Ammon's horn (tissue), 1 donor: Measurements from ENCODE around the gene CGB8.
A peak's percentile ranks its signal among the peaks of the same experiment; 100 is the strongest.
"Not testable (repeated sequence)": the region's sequence is repeated elsewhere in the genome, so short reads cannot be mapped to it uniquely, and the experiment has no call there.

ENCODE experiments used
- DNase-seq: peaks from one replicate; pipeline ENCODE4 v3.0.0-alpha.2; 2016; ENCODE audit warnings: low spot score

The CGB8 gene

GRCh38 chr19:49064768-49065611 lies 16.1 kb upstream of the CGB8 start, which contains the start of gene NTF4:
NTF4 (minus strand) TSS chr19:49064818; CDS start chr19:49061997, 2,821 bp downstream.
- DNase-seq: no peak

DNA sequence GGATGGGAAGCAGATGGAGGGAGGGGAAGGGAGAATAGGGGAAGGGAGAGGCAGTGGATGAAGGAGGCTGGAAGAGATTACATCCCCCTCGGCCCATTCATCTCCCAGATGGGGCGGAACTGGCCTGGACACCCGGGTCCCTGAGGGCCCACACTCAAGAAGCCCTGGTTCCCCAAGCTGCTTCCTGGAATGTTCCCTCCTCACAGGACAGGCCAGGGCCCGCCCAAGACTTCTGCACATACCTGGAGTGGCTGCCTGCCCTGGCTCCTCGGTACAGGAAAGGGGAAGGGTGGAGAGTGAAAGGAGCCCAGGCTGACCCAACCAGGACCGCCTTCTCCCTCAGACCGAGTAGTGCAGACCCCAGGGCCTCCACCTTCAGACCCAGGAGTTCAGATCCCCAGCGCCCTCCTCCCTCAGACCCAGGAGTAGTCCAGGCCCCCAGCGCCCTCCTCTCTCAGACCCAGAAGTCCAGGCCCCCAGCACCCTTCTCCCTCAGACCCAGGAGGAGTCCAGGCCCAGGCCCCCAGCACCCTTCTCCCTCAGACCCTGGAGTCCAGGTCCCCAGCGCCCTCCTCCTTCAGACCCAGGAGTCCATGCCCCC lies 15.2 kb upstream of the CGB8 start:
- DNase-seq: no peak

- DNase-seq: no peak
These were observed 12.5 kb upstream of the CGB8 start for GRCh38 chr19:49061445-49061844.

GRCh38 chr19:49061000-49061399 lies 12.1 kb upstream of the CGB8 start:
- no peak for DNase-seq

- DNase-seq: no peak
These were observed 10.1 kb upstream of the CGB8 start for GRCh38 chr19:49059053-49059452.

DNA sequence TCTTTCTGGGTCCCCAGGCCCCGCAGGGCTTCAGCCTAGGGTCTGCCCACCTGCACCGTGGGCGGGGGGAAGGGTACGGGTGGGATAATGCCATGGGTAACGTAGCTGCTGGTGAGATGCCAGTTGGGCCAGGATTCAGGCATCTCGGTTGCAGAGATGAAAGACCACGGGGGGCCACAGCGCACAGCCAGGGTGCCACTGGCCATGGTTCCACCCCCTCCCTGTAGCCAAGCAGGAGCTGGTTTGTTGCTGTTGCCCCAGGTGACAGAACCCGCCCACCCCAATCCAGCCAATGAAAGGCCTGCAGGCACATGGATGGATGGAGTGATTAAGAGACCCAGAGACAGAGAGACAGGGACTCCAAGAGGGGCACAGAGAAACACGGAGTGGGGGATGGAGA lies 9.7 kb upstream of the CGB8 start:
- DNase-seq: no peak

DNA sequence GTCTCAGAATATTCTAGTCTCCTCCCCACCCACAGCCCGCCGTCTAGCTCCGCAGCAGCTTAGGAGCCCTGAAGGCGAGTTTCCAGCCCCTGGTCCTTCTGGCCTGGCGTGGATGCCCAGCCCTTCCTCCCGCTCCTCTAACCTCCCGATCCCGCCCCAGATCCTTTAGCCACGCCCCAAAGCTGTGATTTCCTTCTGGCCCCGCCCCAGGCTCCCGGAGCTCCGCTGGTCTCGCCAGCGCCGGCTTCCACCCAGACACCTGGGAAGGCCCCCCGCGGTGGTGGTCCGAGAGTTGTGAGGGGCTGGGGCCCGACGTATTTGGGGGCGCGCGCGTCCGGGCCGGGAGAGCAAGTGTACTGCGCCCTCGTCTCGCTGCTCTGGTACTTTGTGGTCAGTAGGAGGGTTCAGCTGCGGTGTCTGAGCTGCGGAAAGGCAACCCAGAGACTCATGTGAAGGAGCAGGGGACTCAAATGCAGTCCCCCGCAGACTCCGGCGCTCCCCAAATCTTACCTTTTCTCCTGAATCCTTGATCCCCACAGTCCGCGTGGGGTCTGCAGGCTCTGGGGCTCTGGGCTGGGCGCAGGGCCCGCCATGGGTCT lies 8.8 kb upstream of the CGB8 start, which contains the start of gene CGB7:
Gene CGB7, minus strand, starts transcription at position 114 of the 599 bp plus-strand sequence. CDS start 2,374 bp downstream, outside the sequence.
- DNase-seq: peak; percentile 15

DNA sequence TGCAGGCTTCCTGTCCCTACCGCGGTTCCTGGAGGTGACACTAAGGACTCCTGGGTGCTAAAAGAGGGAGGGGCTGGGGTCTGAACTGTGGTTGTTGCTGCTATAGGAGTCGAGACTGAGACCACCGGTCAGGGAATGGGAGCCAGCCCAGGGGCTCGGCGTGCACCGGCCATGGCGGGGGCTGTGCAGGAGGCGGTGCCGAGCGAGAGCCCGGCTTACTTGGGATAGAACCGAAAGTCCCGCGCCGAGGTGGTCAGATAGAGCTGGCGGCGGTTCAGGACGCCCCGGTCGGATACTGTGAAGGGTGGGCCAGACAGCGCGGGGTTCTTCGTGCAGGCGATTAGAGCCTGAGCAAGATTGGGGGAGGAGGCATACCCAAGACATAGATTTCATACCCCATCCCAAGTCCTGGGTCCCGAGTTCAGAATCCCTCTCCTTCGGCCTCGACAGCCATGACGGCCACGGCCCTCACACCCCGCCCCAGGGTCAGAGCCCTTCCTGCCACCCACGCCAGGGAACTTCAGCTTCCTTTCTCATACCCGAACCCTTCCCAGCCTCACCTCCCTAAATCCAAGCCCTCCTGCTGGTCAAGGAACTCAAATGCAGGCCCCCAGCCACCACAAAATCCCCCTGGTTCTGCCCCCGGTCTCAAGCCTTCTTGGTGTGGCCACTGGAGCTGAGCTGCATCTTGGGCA lies 8.1 kb upstream of the CGB8 start:
- DNase-seq: not testable (repeated sequence)

- peak; percentile 13 for DNase-seq
These were observed 7.4 kb upstream of the CGB8 start for GRCh38 chr19:49056101-49056901.

DNA sequence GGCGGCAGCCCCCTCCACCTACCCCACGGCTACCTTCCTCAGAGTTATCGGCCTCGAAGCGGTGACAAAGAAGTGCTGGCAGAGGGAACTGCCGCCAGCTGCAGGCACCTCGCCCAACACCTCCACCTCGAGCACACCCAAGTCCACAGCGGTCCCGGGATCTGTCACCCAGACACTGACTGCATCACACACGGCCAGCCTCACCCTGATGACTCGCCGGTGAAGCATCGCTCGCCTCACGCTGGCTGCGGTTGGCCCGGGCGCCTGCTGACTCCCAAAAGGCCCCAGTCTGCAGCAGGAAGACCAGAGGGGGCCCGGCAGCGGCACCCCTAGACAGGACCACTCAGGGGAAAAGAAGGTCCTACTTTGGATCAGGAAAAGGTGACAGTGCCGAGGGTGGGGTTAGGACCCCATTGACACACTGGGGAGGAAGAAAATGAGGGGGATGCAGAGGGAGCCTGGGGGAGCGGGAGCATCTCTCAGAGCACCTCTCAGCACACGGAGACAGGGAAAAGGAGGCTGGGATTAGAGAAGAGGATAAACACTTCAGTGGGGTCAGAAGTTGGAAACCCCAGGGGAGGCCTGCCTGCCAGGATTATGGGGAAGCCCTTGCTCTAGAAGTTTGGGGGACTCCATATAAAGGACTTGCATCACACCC lies 1.6 kb upstream of the CGB8 start:
- DNase-seq: not testable (repeated sequence)

DNA sequence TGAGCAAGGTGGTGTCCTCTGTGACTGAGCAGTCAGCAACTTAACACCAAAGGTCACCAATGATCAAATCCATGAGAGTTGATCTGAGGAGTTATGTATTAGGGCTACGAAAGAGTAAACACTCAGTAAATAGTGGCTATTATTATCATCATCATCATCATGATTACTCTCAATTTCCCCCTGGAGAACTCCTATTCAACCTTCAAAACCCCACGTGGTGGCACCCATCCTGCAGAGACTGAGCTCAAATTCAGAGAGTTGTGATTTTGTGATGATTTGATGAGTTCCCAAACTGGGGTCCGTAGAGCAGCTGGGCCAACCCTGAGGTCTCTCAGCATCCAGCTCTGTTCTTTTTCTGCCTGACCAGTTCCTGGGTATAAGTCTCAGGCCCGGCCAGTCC lies 923 bp upstream of the CGB8 start:
- DNase-seq: not testable (repeated sequence)

DNA sequence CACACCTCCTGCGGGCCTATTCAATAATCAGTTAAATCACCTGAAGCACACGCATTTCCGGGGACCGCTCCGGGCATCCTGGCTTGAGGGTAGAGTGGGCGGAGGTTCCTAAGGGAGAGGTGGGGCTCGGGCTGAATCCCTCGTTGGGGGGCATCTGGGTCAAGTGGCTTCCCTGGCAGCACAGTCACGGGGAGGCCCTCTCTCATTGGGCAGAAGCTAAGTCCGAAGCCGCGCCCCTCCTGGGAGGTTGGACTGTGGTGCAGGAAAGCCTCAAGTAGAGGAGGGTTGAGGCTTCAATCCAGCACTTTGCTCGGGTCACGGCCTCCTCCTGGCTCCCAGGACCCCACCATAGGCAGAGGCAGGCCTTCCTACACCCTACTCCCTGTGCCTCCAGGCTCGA lies 5.4 kb downstream of the CGB8 start, which contains the start of gene CGB5:
Gene CGB5, plus strand, starts transcription at position 301 of the 400 bp plus-strand sequence. CDS start 362 bp downstream, outside the sequence.
- DNase-seq: not testable (repeated sequence)

DNA sequence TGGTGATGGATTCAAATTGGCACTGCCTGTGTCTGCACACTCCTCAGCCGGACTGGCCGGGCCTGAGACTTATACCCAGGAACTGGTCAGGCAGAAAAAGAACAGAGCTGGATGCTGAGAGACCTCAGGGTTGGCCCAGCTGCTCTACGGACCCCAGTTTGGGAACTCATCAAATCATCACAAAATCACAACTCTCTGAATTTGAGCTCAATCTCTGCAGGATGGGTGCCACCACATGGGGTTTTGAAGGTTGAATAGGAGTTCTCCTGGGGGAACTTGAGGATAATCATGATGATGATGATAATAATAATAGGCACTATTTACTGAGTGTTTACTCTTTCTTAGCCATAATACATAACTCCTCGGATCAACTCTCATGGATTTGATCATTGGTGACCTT lies 6.2 kb downstream of the CGB8 start:
- DNase-seq: not testable (repeated sequence)

GRCh38 chr19:49042177-49042576 lies 6.7 kb downstream of the CGB8 start:
- no peak for DNase-seq

DNA sequence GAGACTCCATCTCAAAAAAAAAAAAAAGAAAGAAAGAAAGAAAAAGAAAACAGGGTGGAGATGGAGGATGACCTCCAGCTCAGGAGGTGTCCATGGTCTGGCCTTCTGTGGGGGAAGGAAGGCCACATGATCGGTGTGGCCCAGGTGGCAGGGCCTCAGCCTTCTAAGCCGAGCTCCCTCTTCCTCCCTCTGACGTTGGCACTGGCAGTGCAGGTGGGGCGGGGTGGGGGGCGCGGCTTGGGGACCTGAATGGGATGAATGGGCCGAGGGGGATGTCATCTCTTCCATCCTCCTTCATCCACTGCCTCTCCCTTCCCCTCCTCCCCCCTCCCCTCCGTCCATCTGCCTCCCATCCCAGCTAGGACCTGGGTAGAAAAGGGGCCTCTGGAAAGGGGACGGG lies 9.2 kb downstream of the CGB8 start:
- not testable (repeated sequence) for DNase-seq

GRCh38 chr19:49038557-49039276 lies 10.2 kb downstream of the CGB8 start:
- DNase-seq: not testable (repeated sequence)

GRCh38 chr19:49038111-49038510 lies 10.8 kb downstream of the CGB8 start:
- not testable (repeated sequence) for DNase-seq

DNA sequence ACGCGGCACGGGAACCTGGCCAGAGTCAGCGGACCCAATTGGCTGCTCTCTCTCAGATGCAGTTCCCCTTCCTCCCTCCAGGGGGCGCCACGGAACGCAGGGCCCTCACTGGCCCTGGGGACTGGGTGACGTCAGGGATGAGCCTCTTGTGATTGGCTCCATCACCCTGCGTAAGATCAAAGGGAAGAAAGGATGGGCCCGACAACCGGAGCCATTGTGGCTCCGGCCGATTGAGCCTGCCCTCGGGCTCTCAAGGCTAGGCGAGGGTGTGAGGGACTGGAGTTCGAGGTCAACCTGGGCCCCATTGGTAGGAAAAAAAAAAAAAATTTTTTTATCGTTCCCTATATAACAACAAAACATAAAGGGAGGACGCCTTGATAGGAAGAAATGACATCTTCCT lies 12.1 kb downstream of the CGB8 start, which contains the start of gene CGB1:
Gene CGB1, minus strand, starts transcription at position 81 of the 400 bp plus-strand sequence. CDS start 184 bp downstream, outside the sequence.
- not testable (repeated sequence) for DNase-seq

DNA sequence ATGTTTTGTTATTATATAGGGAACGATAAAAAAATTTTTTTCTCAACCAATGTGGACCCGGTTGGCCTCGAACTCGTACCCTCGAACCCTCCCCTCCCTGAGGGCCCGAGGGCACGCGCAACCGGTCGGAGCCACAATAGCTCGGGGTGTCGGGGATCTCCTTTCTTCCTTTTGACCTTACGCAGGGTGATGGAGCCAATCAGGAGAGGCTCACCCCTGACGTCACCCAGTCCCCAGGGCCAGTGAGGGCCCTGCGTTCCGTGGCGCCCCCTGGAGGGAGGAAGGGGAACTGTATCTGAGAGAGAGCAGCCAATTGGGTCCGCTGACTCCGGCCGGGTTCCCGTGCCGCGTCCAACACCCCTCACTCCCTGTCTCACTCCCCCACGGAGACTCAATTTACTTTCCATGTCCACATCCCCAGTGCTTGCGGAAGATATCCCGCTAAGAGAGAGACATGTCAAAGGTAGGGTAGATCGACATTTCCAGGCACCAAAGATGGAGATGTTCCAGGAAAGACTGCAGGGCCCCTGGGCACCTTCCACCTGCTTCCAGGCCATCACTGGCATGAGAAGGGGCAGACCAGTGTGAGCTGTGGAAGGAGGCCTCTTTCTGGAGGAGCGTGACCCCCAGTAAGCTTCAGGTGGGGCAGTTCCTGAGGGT lies 17.1 kb downstream of the CGB8 start, which contains the start of gene CGB2:
Gene CGB2, plus strand, starts transcription at position 249 of the 660 bp plus-strand sequence. Its CDS starts 206 bp downstream, at position 455.
- not testable (repeated sequence) for DNase-seq
